Loucy (cell line): Measurements from ENCODE around the gene HOXA9.

Source experiments
- H2AFZ ChIP-seq: fragments of 200-600 bp; sonication (generic); 2 replicates; pipeline ENCODE4 v1.6.0; 2016; ENCODE audit warnings: antibody characterized with exemption, mild to moderate bottlenecking, low read length, moderate library complexity
- H3F3A ChIP-seq: fragments of 200-600 bp; 2 replicates; pipeline ENCODE4 v1.6.0; 2016; ENCODE audit warnings: antibody characterized with exemption, low read depth, mild to moderate bottlenecking
- H3K27me3 ChIP-seq: fragments of 200-600 bp; sonication (generic); 2 replicates; pipeline ENCODE4 v1.6.1; 2014; ENCODE audit warnings: low read length, mild to moderate bottlenecking; ENCODE audit not compliant: insufficient read depth, poor library complexity, severe bottlenecking
- H3K36me3 ChIP-seq: fragments of 200-600 bp; sonication (generic); 2 replicates; pipeline ENCODE4 v1.6.1; 2016; ENCODE audit warnings: low read length; ENCODE audit not compliant: insufficient read depth
- H3K4me1 ChIP-seq: fragments of 200-600 bp; sonication (generic); 2 replicates; pipeline ENCODE4 v1.5.1; 2014; ENCODE audit warnings: low read length, mild to moderate bottlenecking; ENCODE audit not compliant: insufficient read depth, poor library complexity, severe bottlenecking
- H3K4me2 ChIP-seq: fragments of 200-600 bp; sonication (generic); 2 replicates; pipeline ENCODE4 v1.6.0; 2014; ENCODE audit warnings: antibody characterized with exemption, low read length, low read depth, mild to moderate bottlenecking; ENCODE audit not compliant: poor library complexity, severe bottlenecking
- H3K4me3 ChIP-seq: fragments of 200-600 bp; sonication (generic); 2 replicates; pipeline ENCODE4 v1.5.1; 2014; ENCODE audit warnings: low read length, mild to moderate bottlenecking, mixed read lengths; ENCODE audit not compliant: poor library complexity, severe bottlenecking
- H3K79me2 ChIP-seq: fragments of 200-600 bp; sonication (generic); 2 replicates; pipeline ENCODE4 v1.6.1; 2014; ENCODE audit warnings: low read length; ENCODE audit not compliant: insufficient read depth
- H3K9ac ChIP-seq: fragments of 200-600 bp; sonication (generic); 2 replicates; pipeline ENCODE4 v1.6.0; 2014; ENCODE audit warnings: mild to moderate bottlenecking, low read depth, low read length, moderate library complexity; ENCODE audit not compliant: poor library complexity, severe bottlenecking
- H3K9me2 ChIP-seq: fragments of 200-600 bp; sonication (generic); replicated peaks from 2 replicates; pipeline ENCODE4 v1.6.1; 2016; ENCODE audit warnings: low read depth, low read length, mixed read lengths
- H3K9me3 ChIP-seq: fragments of 200-600 bp; sonication (generic); 2 replicates; pipeline ENCODE4 v1.6.1; 2014; ENCODE audit warnings: mild to moderate bottlenecking, antibody characterized with exemption, low read length, low read depth; ENCODE audit not compliant: insufficient read depth
- H4K20me1 ChIP-seq: fragments of 200-600 bp; sonication (generic); 2 replicates; pipeline ENCODE4 v1.6.0; 2014; ENCODE audit warnings: antibody characterized with exemption, low read length, mild to moderate bottlenecking; ENCODE audit not compliant: insufficient read depth, poor library complexity, severe bottlenecking
- EZH2phosphoT487 ChIP-seq: fragments of 200-600 bp; IDR thresholded peaks from 2 replicates; pipeline ENCODE4 v1.6.1; 2018; ENCODE audit warnings: antibody characterized with exemption, mild to moderate bottlenecking, moderate library complexity, borderline replicate concordance
- TF ChIP-seq, protein P1 (sequence below): fragments of 200-600 bp; sonication (generic); conservative IDR thresholded peaks from 2 replicates; pipeline ENCODE4 v1.5.1; 2014; ENCODE audit warnings: mild to moderate bottlenecking, antibody characterized with exemption, low read length

HOXA9 gene

DNA sequence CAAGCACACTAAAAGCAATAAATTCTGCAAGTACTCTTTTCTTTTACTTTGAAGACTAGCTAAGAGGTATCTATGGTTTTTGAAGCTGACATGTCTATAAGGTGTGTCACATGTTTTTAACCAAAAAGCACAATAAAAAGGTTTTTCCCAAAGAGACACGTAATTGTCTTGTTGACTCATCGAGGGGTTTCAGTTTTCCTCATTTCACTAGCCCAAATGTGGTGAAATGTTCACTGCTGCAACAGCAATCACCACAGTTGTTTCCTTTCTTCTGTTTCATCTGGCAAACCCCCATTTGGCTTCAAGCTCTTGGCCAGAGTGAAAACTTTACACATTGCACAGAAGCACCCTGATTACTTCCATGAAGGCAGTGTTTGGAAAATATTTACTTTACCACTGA is 30.9 kb downstream of the HOXA9 start:
- Histone ChIP-seq H3K9me2 (no peaks in the 10 kb centered on the region), H3K27me3 (no peaks in the 10 kb centered on the region), H3K4me1 (peaks cover 60% of the 10 kb centered on the region), H3K4me3 (peak overlapping the region; percentile 4), H3K4me2 (peak overlapping the region; percentile 91), H2AFZ (no peak overlapping the region), H3K79me2 (peaks cover 98% of the 10 kb centered on the region), H3K36me3 (peaks cover 49% of the 10 kb centered on the region), H3K9me3 (no peaks in the 10 kb centered on the region), H3K9ac (no peak overlapping the region), H3F3A (no peaks in the 10 kb centered on the region), H4K20me1 (peaks cover 94% of the 10 kb centered on the region)
- TF ChIP-seq, protein P1, sequence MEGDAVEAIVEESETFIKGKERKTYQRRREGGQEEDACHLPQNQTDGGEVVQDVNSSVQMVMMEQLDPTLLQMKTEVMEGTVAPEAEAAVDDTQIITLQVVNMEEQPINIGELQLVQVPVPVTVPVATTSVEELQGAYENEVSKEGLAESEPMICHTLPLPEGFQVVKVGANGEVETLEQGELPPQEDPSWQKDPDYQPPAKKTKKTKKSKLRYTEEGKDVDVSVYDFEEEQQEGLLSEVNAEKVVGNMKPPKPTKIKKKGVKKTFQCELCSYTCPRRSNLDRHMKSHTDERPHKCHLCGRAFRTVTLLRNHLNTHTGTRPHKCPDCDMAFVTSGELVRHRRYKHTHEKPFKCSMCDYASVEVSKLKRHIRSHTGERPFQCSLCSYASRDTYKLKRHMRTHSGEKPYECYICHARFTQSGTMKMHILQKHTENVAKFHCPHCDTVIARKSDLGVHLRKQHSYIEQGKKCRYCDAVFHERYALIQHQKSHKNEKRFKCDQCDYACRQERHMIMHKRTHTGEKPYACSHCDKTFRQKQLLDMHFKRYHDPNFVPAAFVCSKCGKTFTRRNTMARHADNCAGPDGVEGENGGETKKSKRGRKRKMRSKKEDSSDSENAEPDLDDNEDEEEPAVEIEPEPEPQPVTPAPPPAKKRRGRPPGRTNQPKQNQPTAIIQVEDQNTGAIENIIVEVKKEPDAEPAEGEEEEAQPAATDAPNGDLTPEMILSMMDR, result no peak
- no peak for TF ChIP-seq EZH2phosphoT487

DNA sequence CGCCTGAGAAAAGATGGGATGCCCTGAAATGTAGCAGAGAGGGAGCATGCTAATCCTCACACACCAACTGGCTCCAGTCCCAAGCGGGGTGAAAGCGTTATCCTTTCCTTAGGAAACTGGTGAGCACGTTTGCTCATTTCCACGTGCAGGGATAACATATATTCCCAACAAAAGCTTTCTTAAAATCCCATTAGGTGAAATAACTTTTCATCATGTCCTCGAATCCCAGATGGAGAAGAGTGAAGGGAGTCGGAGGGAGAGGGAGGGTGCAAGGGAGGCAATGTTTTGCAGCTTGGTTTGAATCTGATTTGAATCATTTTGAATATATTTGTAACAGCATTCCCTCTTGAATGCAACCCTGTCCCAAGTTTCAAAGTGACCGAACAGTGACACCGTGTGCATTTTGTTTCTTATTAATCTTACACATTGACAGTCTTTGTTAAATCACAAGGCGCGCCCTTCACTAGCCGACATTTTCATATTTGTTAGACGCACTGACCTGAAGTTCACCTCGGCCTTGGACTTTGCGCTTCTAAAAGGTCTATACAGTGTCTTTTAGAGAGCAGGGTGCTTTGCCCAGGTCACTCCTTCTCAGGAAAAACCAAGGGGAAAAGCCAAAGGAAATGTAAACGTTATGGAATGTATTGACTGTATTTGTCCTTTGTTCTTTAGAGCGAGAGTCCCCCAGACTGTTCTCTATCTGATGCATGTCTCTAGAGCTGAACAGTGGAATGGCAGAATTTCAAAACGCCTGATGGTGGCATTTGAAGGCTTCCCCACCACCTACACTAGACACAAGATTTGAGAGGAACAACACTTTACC is 31.7 kb downstream of the HOXA9 start:
- H3F3A ChIP-seq, result no peaks in the 10 kb centered on the region
- no peak for TF ChIP-seq EZH2phosphoT487
- TF ChIP-seq, protein P1, result no peak
- peak overlapping the region; percentile 91 for H3K4me2 ChIP-seq
- peak overlapping the region; percentile 4 for H3K4me3 ChIP-seq
- H3K9me3 ChIP-seq, result no peaks in the 10 kb centered on the region
- no peak overlapping the region for H2AFZ ChIP-seq
- H3K4me1 ChIP-seq, result peaks cover 56% of the 10 kb centered on the region
- H3K79me2 ChIP-seq, result peaks cover 98% of the 10 kb centered on the region
- H3K9me2 ChIP-seq, result no peaks in the 10 kb centered on the region
- H3K9ac ChIP-seq, result no peak overlapping the region
- no peaks in the 10 kb centered on the region for H3K27me3 ChIP-seq
- H3K36me3 ChIP-seq, result peaks cover 54% of the 10 kb centered on the region
- peaks cover 94% of the 10 kb centered on the region for H4K20me1 ChIP-seq

DNA sequence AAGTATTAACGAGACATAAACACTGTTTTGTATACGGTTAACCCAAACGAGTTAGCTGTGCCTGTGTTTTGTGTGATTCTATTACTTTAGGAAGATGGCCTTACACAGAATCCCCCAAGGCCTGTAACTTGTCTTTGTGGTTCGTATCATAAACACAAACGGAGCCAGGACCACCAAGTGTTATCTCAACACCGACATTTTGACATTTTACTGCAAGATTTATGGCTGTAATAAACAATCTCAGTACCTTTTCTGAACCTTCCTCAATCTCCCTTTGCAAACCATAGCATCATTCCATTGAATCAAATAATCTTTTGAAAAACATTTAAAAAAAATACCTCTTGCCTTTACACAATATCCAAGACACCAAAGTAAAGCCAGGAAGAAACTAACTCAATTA is 32.4 kb downstream of the HOXA9 start:
- H3K27me3 ChIP-seq, result no peaks in the 10 kb centered on the region
- peak overlapping the region; percentile 91 for H3K4me2 ChIP-seq
- no peak overlapping the region for H3K4me3 ChIP-seq
- no peak overlapping the region for H2AFZ ChIP-seq
- H3F3A ChIP-seq, result no peaks in the 10 kb centered on the region
- peaks cover 90% of the 10 kb centered on the region for H4K20me1 ChIP-seq
- no peaks in the 10 kb centered on the region for H3K9me3 ChIP-seq
- peaks cover 50% of the 10 kb centered on the region for H3K4me1 ChIP-seq
- peaks cover 54% of the 10 kb centered on the region for H3K36me3 ChIP-seq
- peaks cover 98% of the 10 kb centered on the region for H3K79me2 ChIP-seq
- no peaks in the 10 kb centered on the region for H3K9me2 ChIP-seq
- TF ChIP-seq EZH2phosphoT487, result no peak
- TF ChIP-seq, protein P1, result no peak
- H3K9ac ChIP-seq, result no peak overlapping the region
